Astrocyte (in vitro differentiated cells and primary cell): ENCODE measurements around the gene C10orf90. TPM values are rescaled to one million over a fixed set of nuclear protein-coding genes. Genes with fewer than 3 reads are reported as not detected.

Experiments
- DNase-seq: peaks from one replicate; pipeline ENCODE4 v3.0.0-alpha.2; 2010; ENCODE audit warnings: low read depth
- FAIRE-seq: peaks from 2 replicates; lab custom pipeline; 2011; peaks lifted over from hg19 to GRCh38; lab: Jason Lieb, UNC
- H2AFZ ChIP-seq: 2 replicates; pipeline ENCODE4 v1.6.0; 2012; ENCODE audit warnings: low read depth, low read length, inconsistent platforms
- H3K27ac ChIP-seq: 2 replicates; pipeline ENCODE4 v1.5.1; 2011; ENCODE audit warnings: low read depth, low read length, inconsistent platforms
- H3K27me3 ChIP-seq: 2 replicates; pipeline ENCODE4 v1.6.0; 2011; ENCODE audit warnings: low read length, inconsistent platforms; ENCODE audit not compliant: insufficient read depth
- H3K36me3 ChIP-seq: 2 replicates; pipeline ENCODE4 v1.5.1; 2011; ENCODE audit warnings: low read length, inconsistent platforms; ENCODE audit not compliant: insufficient read depth
- H3K4me1 ChIP-seq: 2 replicates; pipeline ENCODE4 v1.5.1; 2011; ENCODE audit warnings: low read length, inconsistent platforms; ENCODE audit not compliant: insufficient read depth
- H3K4me2 ChIP-seq: 2 replicates; pipeline ENCODE4 v1.6.0; 2012; ENCODE audit warnings: low read length, inconsistent platforms
- H3K4me3 ChIP-seq: 2 replicates; pipeline ENCODE4 v1.5.1; 2011; ENCODE audit warnings: low read depth, mild to moderate bottlenecking, low read length, inconsistent platforms; ENCODE audit not compliant: insufficient read depth
- H3K79me2 ChIP-seq: 2 replicates; pipeline ENCODE4 v1.6.0; 2012; ENCODE audit warnings: mild to moderate bottlenecking, low read length, inconsistent platforms; ENCODE audit not compliant: insufficient read depth
- H3K9ac ChIP-seq: 2 replicates; pipeline ENCODE4 v1.6.0; 2012; ENCODE audit warnings: mild to moderate bottlenecking, low read length, inconsistent platforms
- H3K9me3 ChIP-seq: 2 replicates; pipeline ENCODE4 v1.5.1; 2012; ENCODE audit warnings: low read depth, mild to moderate bottlenecking, low read length, inconsistent platforms; ENCODE audit not compliant: insufficient read depth
- H4K20me1 ChIP-seq: 2 replicates; pipeline ENCODE4 v1.6.0; 2012; ENCODE audit warnings: low read length, inconsistent platforms; ENCODE audit not compliant: insufficient read depth
- H3K27ac Mint-ChIP-seq: one replicate; pipeline ENCODE4 v1.8.0; 2021; ENCODE audit warnings: mild to moderate bottlenecking, mixed read lengths; ENCODE audit not compliant: unreplicated experiment
- H3K27me3 Mint-ChIP-seq: one replicate; pipeline ENCODE4 v1.8.0; 2021; ENCODE audit warnings: low read depth, mixed read lengths; ENCODE audit not compliant: unreplicated experiment
- H3K36me3 Mint-ChIP-seq: one replicate; pipeline ENCODE4 v1.8.0; 2021; ENCODE audit warnings: low read depth, mixed read lengths; ENCODE audit not compliant: unreplicated experiment
- H3K4me1 Mint-ChIP-seq: one replicate; pipeline ENCODE4 v1.8.0; 2021; ENCODE audit warnings: low read depth, mixed read lengths; ENCODE audit not compliant: unreplicated experiment
- H3K4me3 Mint-ChIP-seq: one replicate; pipeline ENCODE4 v1.8.0; 2021; ENCODE audit warnings: mild to moderate bottlenecking, moderate library complexity, mixed read lengths; ENCODE audit not compliant: unreplicated experiment
- H3K9me3 Mint-ChIP-seq: one replicate; pipeline ENCODE4 v1.8.0; 2021; ENCODE audit warnings: mild to moderate bottlenecking, mixed read lengths; ENCODE audit not compliant: unreplicated experiment
- EZH2 ChIP-seq: IDR thresholded peaks from 2 replicates; pipeline ENCODE4 v1.6.1; 2012; ENCODE audit warnings: mild to moderate bottlenecking, low read length, inconsistent platforms; ENCODE audit not compliant: insufficient read depth
- total RNA-seq: library from RNA; stranded (reverse); gene quantifications from 2 replicates; pipeline ENCODE4 v1.2.1, GENCODE V29; 2021
- TF ChIP-seq, protein P1 (sequence below): IDR thresholded peaks from 2 replicates; pipeline ENCODE4 v1.5.1; 2011; ENCODE audit warnings: low read depth, mild to moderate bottlenecking, inconsistent platforms, low read length, moderate library complexity; ENCODE audit not compliant: insufficient read depth

Gene C10orf90
- total RNA-seq, 1 donor from 2014 or later = not detected

DNA sequence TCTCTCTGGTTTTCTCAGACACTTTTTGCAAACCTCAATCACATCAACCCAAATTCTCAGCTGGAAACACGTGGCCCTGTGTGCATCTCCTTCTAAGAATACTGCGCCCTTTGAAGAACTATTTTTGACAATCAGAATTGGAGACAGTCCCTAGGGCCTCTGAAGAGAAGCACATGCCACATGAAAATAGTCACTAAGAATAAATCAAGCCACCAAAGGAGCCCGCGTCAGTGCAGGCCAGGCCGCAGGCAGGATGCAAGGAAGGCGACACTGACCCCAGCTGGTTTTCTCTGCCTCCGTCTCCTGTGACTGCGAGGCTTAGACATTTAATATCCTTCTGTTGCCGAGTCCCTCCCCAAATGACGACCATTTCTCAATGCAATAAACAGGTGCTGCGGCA lies 194.2 kb downstream of the C10orf90 start:
- Histone ChIP-seq H3K27me3 (peaks cover 11% of the 10 kb centered on the region), H4K20me1 (no peaks in the 10 kb centered on the region), H3K79me2 (no peaks in the 10 kb centered on the region), H3K4me3 (no peak overlapping the region), H3K36me3 (no peaks in the 10 kb centered on the region), H3K4me2 (no peak overlapping the region), H3K9me3 (no peaks in the 10 kb centered on the region), H2AFZ (no peak overlapping the region), H3K4me1 (peaks cover 4% of the 10 kb centered on the region), H3K9ac (no peak overlapping the region), H3K27ac (no peak overlapping the region)
- H3K27ac Mint-ChIP-seq = peak overlapping the region; percentile 21
- FAIRE-seq = no peak
- H3K36me3 Mint-ChIP-seq = peaks cover 2% of the 10 kb centered on the region
- H3K4me1 Mint-ChIP-seq = peaks cover 14% of the 10 kb centered on the region
- peaks cover 8% of the 10 kb centered on the region for H3K27me3 Mint-ChIP-seq
- DNase-seq = no peak
- H3K4me3 Mint-ChIP-seq = no peak overlapping the region
- no peaks in the 10 kb centered on the region for H3K9me3 Mint-ChIP-seq
- TF ChIP-seq, protein P1, sequence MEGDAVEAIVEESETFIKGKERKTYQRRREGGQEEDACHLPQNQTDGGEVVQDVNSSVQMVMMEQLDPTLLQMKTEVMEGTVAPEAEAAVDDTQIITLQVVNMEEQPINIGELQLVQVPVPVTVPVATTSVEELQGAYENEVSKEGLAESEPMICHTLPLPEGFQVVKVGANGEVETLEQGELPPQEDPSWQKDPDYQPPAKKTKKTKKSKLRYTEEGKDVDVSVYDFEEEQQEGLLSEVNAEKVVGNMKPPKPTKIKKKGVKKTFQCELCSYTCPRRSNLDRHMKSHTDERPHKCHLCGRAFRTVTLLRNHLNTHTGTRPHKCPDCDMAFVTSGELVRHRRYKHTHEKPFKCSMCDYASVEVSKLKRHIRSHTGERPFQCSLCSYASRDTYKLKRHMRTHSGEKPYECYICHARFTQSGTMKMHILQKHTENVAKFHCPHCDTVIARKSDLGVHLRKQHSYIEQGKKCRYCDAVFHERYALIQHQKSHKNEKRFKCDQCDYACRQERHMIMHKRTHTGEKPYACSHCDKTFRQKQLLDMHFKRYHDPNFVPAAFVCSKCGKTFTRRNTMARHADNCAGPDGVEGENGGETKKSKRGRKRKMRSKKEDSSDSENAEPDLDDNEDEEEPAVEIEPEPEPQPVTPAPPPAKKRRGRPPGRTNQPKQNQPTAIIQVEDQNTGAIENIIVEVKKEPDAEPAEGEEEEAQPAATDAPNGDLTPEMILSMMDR = no peak
- no peak for TF ChIP-seq EZH2

DNA sequence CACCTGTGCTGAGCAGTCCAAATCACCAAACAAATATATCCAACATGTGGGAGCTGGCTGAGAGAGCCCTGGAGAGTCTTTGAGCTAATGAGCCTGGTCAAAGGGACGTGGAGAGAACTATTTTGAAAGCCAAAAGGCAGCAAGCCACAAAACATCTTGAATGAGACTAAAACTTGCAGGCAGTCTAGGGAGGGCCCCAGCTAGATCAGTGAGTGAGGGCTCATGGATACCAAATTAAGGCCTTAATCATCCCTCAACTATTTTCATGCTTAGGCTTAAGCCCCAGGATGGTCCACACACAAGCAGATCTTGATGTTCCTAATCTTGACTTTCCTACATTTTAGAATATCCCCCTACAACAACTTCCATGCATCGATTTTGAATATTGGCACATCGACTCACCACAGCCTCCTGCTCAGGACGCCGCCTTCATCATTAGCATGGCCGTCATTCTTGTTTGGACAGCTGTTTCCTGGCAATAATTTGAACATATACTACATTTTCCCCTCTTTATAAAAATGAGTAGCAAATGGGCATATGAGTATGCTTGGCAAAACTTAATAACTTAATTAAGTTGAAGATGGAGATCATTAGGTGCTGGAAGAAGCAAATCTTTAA lies 195.3 kb downstream of the C10orf90 start:
- H3K9me3 ChIP-seq = no peaks in the 10 kb centered on the region
- no peak overlapping the region for H3K9ac ChIP-seq
- TF ChIP-seq, protein P1 = no peak
- no peak for TF ChIP-seq EZH2
- no peak overlapping the region for H3K4me2 ChIP-seq
- H3K4me3 ChIP-seq = no peak overlapping the region
- no peaks in the 10 kb centered on the region for H3K79me2 ChIP-seq
- H3K4me1 Mint-ChIP-seq = peaks cover 17% of the 10 kb centered on the region
- peaks cover 4% of the 10 kb centered on the region for H3K4me1 ChIP-seq
- H3K36me3 Mint-ChIP-seq = peaks cover 2% of the 10 kb centered on the region
- H3K36me3 ChIP-seq = no peaks in the 10 kb centered on the region
- H3K27ac Mint-ChIP-seq = no peak overlapping the region
- no peak overlapping the region for H2AFZ ChIP-seq
- FAIRE-seq = no peak
- H3K9me3 Mint-ChIP-seq = no peaks in the 10 kb centered on the region
- H3K27ac ChIP-seq = no peak overlapping the region
- peaks cover 21% of the 10 kb centered on the region for H3K27me3 ChIP-seq
- H3K27me3 Mint-ChIP-seq = peaks cover 7% of the 10 kb centered on the region
- H4K20me1 ChIP-seq = no peaks in the 10 kb centered on the region
- DNase-seq = no peak
- no peak overlapping the region for H3K4me3 Mint-ChIP-seq

DNA sequence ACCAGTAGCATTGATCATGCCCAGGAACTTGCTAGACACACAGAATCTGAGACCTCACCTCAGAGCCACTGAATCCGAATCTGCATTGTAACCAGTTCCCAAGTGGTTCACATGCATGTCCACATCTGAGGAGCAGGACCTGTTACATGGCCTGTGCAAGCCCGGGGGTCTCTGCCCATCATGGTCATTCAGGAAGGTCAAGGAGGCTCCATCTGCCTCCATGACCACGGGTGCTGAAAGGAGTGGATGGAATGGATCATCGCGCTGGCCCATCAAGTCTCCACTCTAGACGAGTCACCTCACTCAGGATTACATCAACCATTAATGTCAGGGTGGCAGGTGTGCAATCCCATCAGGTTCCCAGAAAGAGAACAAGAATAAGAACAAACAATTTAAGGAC lies 196.5 kb downstream of the C10orf90 start:
- Histone ChIP-seq H4K20me1 (no peaks in the 10 kb centered on the region), H3K36me3 (no peaks in the 10 kb centered on the region), H3K27me3 (peaks cover 27% of the 10 kb centered on the region), H3K79me2 (no peaks in the 10 kb centered on the region), H3K9me3 (no peaks in the 10 kb centered on the region), H3K27ac (no peak overlapping the region), H2AFZ (no peak overlapping the region), H3K4me2 (no peak overlapping the region), H3K4me3 (no peak overlapping the region), H3K4me1 (peaks cover 10% of the 10 kb centered on the region), H3K9ac (no peak overlapping the region)
- H3K9me3 Mint-ChIP-seq = no peaks in the 10 kb centered on the region
- H3K4me3 Mint-ChIP-seq = no peak overlapping the region
- no peak for TF ChIP-seq EZH2
- TF ChIP-seq, protein P1 = no peak
- no peak overlapping the region for H3K27ac Mint-ChIP-seq
- H3K27me3 Mint-ChIP-seq = peaks cover 12% of the 10 kb centered on the region
- peaks cover 25% of the 10 kb centered on the region for H3K4me1 Mint-ChIP-seq
- FAIRE-seq (no peak), DNase-seq (no peak)
- H3K36me3 Mint-ChIP-seq = peaks cover 2% of the 10 kb centered on the region
